ENCODE measurements around the gene CCDC178. TPM values are rescaled to one million over a fixed set of nuclear protein-coding genes. Genes with fewer than 3 reads are reported as not detected.

The CCDC178 gene
- total RNA-seq, 1 donor from 2014 or later: not detected

DNA sequence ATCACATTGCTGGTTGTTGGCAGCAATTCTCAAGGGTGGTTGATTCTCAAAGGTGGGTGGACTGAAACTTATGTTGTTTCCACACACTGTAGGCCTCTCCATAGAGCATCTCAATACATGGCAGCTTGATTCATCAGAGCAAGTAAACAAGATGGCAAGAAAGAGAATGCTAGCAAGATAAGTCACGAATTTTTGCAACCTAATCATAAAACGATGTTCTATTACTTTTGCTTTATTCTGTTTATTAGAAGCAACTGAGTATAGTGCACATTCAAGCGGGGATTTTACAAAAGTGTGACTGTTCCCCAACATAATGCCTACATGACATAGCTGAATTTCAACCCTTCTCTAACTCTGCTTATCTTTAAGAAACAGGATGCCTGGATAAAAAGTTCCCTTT is 136.2 kb downstream of the CCDC178 start:
- Histone ChIP-seq H3K27ac (ENCODE audit: low read depth, low read length) (no peak overlapping the region), H3K9me3 (ENCODE audit: control insufficient read depth in 3 of 3, low read length in 3 of 3) (no peaks in the 10 kb centered on the region), H3K9ac (ENCODE audit: low read depth in 1 of 3, low read length in 3 of 3) (no peak overlapping the region), H3K36me3 (ENCODE audit: control insufficient read depth in 3 of 3, insufficient read depth in 3 of 3, low read length in 3 of 3) (no peaks in the 10 kb centered on the region), H3K4me1 (ENCODE audit: control insufficient read depth in 3 of 3, insufficient read depth in 3 of 3, low read length in 3 of 3) (no peaks in the 10 kb centered on the region), H3K27me3 (ENCODE audit: control insufficient read depth in 3 of 3, insufficient read depth in 3 of 3, low read length in 3 of 3) (no peaks in the 10 kb centered on the region), H3K4me3 (ENCODE audit: low read length in 3 of 3) (no peak overlapping the region)

DNA sequence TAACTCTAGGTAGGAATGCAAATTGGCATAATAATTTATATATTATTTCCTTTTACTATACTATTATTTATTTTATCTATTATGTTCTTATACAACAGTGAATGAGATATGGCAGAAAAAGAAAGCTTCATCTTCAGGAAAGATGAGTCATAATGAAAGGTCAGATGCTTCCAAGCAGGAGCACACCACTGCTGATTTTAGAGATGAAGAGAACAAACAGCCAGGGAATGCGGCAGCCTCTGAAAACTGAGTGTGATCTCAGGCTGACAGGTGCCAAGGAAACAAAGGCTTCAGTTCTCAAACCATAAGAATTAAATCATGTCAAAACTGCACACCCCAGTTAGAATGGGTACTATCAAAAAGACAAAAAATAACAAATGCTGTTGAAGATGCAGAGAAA is 149.0 kb downstream of the CCDC178 start:
- Histone ChIP-seq H3K9ac (ENCODE audit: low read depth in 1 of 3, low read length in 3 of 3) (no peak overlapping the region), H3K27ac (ENCODE audit: low read depth, low read length) (no peak overlapping the region), H3K27me3 (ENCODE audit: control insufficient read depth in 3 of 3, insufficient read depth in 3 of 3, low read length in 3 of 3) (no peaks in the 10 kb centered on the region), H3K9me3 (ENCODE audit: control insufficient read depth in 3 of 3, low read length in 3 of 3) (no peaks in the 10 kb centered on the region), H3K4me1 (ENCODE audit: control insufficient read depth in 3 of 3, insufficient read depth in 3 of 3, low read length in 3 of 3) (no peaks in the 10 kb centered on the region), H3K36me3 (ENCODE audit: control insufficient read depth in 3 of 3, insufficient read depth in 3 of 3, low read length in 3 of 3) (no peaks in the 10 kb centered on the region), H3K4me3 (ENCODE audit: low read length in 3 of 3) (no peak overlapping the region)

DNA sequence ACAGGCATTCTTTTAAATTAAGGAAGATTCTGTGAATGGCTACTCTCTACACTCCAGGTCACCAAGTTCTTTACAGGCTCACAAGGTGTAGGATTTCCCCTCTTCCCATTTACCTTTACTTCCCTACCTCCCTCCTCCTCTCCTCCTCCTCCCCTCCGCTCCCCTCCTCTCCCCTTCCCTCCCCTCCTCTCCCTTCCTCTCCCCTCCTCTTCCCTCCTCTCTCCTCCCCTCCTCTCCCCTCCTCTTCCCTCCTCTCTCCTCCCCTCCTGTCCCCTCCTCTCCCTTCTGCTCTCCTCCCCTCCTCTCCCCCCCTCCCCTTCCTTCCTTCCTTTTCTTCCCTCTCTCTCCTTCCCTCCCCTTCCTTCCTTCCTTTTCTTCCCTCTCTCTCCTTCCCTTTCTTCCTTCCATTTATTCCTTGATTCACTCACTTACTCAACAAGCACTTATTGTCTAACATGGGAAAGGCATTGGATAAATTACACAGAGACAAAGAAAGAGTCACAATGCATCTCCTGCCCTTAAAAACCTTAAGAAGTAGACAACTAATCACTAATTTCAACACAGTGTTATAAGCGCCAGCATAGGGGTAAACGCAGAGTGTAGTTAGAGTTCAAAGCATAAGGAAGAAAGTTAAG is 152.3 kb downstream of the CCDC178 start:
- no peak overlapping the region for H3K27ac ChIP-seq (ENCODE audit: low read depth, low read length)
- H3K9me3 ChIP-seq (ENCODE audit: control insufficient read depth in 3 of 3, low read length in 3 of 3): no peaks in the 10 kb centered on the region
- H3K4me1 ChIP-seq (ENCODE audit: control insufficient read depth in 3 of 3, insufficient read depth in 3 of 3, low read length in 3 of 3): no peaks in the 10 kb centered on the region
- H3K9ac ChIP-seq (ENCODE audit: low read depth in 1 of 3, low read length in 3 of 3): no peak overlapping the region
- no peaks in the 10 kb centered on the region for H3K36me3 ChIP-seq (ENCODE audit: control insufficient read depth in 3 of 3, insufficient read depth in 3 of 3, low read length in 3 of 3)
- no peaks in the 10 kb centered on the region for H3K27me3 ChIP-seq (ENCODE audit: control insufficient read depth in 3 of 3, insufficient read depth in 3 of 3, low read length in 3 of 3)
- no peak overlapping the region for H3K4me3 ChIP-seq (ENCODE audit: low read length in 3 of 3)

DNA sequence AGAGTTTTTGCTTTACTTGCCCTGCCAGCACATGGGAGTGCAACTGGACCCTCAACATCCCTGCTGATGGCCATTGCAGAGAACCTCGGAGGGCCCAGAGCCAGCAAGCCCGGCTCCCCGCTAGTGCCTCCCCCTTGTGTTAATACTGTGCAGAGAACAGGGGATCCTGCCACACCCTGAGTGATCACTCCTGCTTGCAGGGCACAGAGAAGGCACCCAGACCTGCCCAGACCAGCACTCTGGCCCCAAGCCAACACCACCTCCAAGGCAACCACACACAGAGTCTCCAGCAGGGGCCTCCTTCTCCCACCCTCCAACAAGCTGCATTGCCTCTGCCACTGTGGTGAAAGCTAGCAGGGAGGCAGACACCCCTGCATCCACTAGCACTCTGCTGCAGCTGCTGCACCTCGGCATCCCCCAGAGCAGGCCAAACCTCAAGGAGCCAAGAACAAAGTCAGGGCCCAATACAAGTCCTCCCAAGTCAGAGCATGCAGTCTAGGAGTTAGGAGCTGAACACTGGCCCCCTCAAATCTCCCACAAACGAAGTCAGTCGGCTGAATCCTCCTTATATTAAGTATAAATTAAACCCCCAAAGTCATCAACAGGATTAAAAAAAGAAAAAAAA is 157.7 kb downstream of the CCDC178 start:
- H3K27ac ChIP-seq (ENCODE audit: low read depth, low read length): no peak overlapping the region
- no peaks in the 10 kb centered on the region for H3K4me1 ChIP-seq (ENCODE audit: control insufficient read depth in 3 of 3, insufficient read depth in 3 of 3, low read length in 3 of 3)

DNA sequence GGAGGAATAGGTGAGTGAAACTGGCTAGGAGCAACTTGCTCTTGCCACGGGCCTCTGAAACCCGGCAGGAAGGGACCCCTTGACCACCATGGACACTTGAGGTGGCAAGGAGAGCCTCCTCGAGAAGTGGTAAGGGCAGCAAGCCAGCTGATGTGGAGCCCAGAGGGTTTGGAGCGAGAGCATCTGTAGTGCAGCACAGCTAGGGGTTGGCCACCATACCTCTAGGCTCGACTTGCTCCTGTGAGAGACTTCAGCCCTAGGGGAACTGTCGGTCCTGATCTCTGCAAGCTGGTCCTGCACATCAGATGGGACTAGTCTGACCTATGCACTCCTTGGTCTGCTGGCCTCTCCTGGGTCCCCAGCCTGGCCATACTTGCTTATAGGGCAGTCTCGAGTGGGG is 158.4 kb downstream of the CCDC178 start:
- H3K9me3 ChIP-seq (ENCODE audit: control insufficient read depth in 3 of 3, low read length in 3 of 3): no peaks in the 10 kb centered on the region
- H3K27ac ChIP-seq (ENCODE audit: low read depth, low read length): no peak overlapping the region
- no peaks in the 10 kb centered on the region for H3K4me1 ChIP-seq (ENCODE audit: control insufficient read depth in 3 of 3, insufficient read depth in 3 of 3, low read length in 3 of 3)
- no peaks in the 10 kb centered on the region for H3K36me3 ChIP-seq (ENCODE audit: control insufficient read depth in 3 of 3, insufficient read depth in 3 of 3, low read length in 3 of 3)
- H3K9ac ChIP-seq (ENCODE audit: low read depth in 1 of 3, low read length in 3 of 3): no peak overlapping the region
- no peaks in the 10 kb centered on the region for H3K27me3 ChIP-seq (ENCODE audit: control insufficient read depth in 3 of 3, insufficient read depth in 3 of 3, low read length in 3 of 3)
- H3K4me3 ChIP-seq (ENCODE audit: low read length in 3 of 3): no peak overlapping the region

More for the DNA sequence above, 157.7 kb downstream of the CCDC178 start:
- H3K27me3 ChIP-seq (ENCODE audit: control insufficient read depth in 3 of 3, insufficient read depth in 3 of 3, low read length in 3 of 3): no peaks in the 10 kb centered on the region
- no peaks in the 10 kb centered on the region for H3K36me3 ChIP-seq (ENCODE audit: control insufficient read depth in 3 of 3, insufficient read depth in 3 of 3, low read length in 3 of 3)
- no peak overlapping the region for H3K9ac ChIP-seq (ENCODE audit: low read depth in 1 of 3, low read length in 3 of 3)
- no peak overlapping the region for H3K4me3 ChIP-seq (ENCODE audit: low read length in 3 of 3)
- H3K9me3 ChIP-seq (ENCODE audit: control insufficient read depth in 3 of 3, low read length in 3 of 3): no peaks in the 10 kb centered on the region

DNA sequence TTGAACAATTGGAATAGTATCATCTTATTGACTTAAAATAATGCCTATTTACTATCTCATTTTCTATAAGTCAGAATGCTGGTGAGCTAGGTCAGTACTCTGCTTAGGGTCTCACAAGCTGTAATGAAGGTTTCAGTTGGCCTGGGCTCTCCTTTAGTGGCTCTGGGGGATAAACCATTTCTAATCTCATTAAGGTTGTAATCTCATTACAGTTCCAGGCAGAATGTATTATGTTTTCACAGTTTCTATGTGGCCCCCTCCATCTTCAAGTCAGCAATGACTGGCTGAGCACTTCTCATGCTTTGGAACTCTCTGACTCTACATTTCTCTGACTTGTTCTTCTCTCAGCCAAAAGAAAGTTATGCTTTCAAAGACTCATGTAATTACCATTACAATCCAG is 163.1 kb downstream of the CCDC178 start:
- H3K9me3 ChIP-seq (ENCODE audit: control insufficient read depth in 3 of 3, low read length in 3 of 3): no peaks in the 10 kb centered on the region
- H3K9ac ChIP-seq (ENCODE audit: low read depth in 1 of 3, low read length in 3 of 3): no peak overlapping the region
- no peak overlapping the region for H3K27ac ChIP-seq (ENCODE audit: low read depth, low read length)
- no peaks in the 10 kb centered on the region for H3K27me3 ChIP-seq (ENCODE audit: control insufficient read depth in 3 of 3, insufficient read depth in 3 of 3, low read length in 3 of 3)
- no peaks in the 10 kb centered on the region for H3K4me1 ChIP-seq (ENCODE audit: control insufficient read depth in 3 of 3, insufficient read depth in 3 of 3, low read length in 3 of 3)
- H3K4me3 ChIP-seq (ENCODE audit: low read length in 3 of 3): no peak overlapping the region
- H3K36me3 ChIP-seq (ENCODE audit: control insufficient read depth in 3 of 3, insufficient read depth in 3 of 3, low read length in 3 of 3): no peaks in the 10 kb centered on the region

DNA sequence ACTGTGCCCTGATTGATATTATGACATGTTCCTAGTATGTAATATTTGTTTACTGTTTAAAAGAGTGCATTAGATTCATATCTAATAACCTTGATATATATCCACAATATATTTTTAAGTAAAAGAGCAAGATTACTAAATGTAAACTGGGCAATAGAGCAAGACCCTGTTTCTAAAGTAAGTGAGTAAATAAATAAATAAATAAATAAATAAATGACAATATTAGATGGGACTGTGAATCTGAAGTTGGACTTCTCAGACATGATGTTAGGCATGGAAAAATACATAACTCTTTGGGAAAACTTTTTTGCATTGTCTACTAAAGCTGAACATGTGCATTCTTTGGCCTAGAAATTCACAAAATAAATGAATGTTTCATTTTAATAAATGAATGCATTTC is 164.7 kb downstream of the CCDC178 start:
- Histone ChIP-seq H3K9ac (ENCODE audit: low read depth in 1 of 3, low read length in 3 of 3) (no peak overlapping the region), H3K36me3 (ENCODE audit: control insufficient read depth in 3 of 3, insufficient read depth in 3 of 3, low read length in 3 of 3) (no peaks in the 10 kb centered on the region), H3K27ac (ENCODE audit: low read depth, low read length) (no peak overlapping the region), H3K4me3 (ENCODE audit: low read length in 3 of 3) (no peak overlapping the region), H3K27me3 (ENCODE audit: control insufficient read depth in 3 of 3, insufficient read depth in 3 of 3, low read length in 3 of 3) (no peaks in the 10 kb centered on the region), H3K4me1 (ENCODE audit: control insufficient read depth in 3 of 3, insufficient read depth in 3 of 3, low read length in 3 of 3) (no peaks in the 10 kb centered on the region), H3K9me3 (ENCODE audit: control insufficient read depth in 3 of 3, low read length in 3 of 3) (no peaks in the 10 kb centered on the region)

DNA sequence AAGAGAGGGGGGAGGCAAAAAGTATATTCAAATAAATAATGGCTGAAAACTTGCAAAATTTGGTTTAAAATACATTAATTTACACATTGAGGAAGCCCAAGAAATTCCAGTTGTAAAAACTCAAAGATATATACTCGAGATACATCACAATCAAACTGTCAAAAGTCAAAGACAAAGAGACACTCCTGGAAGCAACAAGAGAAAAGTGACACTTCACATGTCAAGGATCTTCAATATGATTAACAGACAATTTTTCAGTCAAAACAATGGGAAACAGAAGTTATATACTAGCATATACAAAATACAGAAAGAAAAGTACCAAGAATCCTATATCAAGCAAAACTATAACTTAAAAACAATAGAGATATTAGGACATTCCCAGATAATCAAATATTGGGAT is 170.2 kb downstream of the CCDC178 start:
- Histone ChIP-seq H3K27ac (ENCODE audit: low read depth, low read length) (no peak overlapping the region), H3K4me3 (ENCODE audit: low read length in 3 of 3) (no peak overlapping the region), H3K4me1 (ENCODE audit: control insufficient read depth in 3 of 3, insufficient read depth in 3 of 3, low read length in 3 of 3) (no peaks in the 10 kb centered on the region), H3K9me3 (ENCODE audit: control insufficient read depth in 3 of 3, low read length in 3 of 3) (no peaks in the 10 kb centered on the region), H3K27me3 (ENCODE audit: control insufficient read depth in 3 of 3, insufficient read depth in 3 of 3, low read length in 3 of 3) (no peaks in the 10 kb centered on the region), H3K36me3 (ENCODE audit: control insufficient read depth in 3 of 3, insufficient read depth in 3 of 3, low read length in 3 of 3) (no peaks in the 10 kb centered on the region), H3K9ac (ENCODE audit: low read depth in 1 of 3, low read length in 3 of 3) (no peak overlapping the region)

DNA sequence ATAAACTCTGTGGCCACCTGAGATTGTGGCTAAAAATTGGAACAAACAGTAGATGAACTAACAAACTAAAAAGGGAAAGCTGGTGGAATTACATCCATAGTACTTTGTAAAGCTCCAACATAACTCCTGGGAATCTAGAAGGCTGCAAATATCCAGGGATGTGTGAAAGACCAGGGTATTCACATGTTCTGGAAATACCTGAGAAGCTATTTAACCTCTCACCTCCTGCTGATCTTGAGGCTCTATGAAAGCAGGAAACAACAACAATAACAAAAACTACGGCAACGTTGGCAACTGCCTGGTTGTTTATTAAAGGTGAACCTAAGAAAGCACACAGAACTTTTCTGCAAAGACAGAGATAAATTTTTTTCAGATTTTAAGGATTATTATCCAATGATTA is 171.3 kb downstream of the CCDC178 start:
- Histone ChIP-seq H3K4me1 (ENCODE audit: control insufficient read depth in 3 of 3, insufficient read depth in 3 of 3, low read length in 3 of 3) (no peaks in the 10 kb centered on the region), H3K4me3 (ENCODE audit: low read length in 3 of 3) (no peak overlapping the region), H3K27me3 (ENCODE audit: control insufficient read depth in 3 of 3, insufficient read depth in 3 of 3, low read length in 3 of 3) (no peaks in the 10 kb centered on the region), H3K9me3 (ENCODE audit: control insufficient read depth in 3 of 3, low read length in 3 of 3) (no peaks in the 10 kb centered on the region), H3K36me3 (ENCODE audit: control insufficient read depth in 3 of 3, insufficient read depth in 3 of 3, low read length in 3 of 3) (no peaks in the 10 kb centered on the region), H3K9ac (ENCODE audit: low read depth in 1 of 3, low read length in 3 of 3) (no peak overlapping the region), H3K27ac (ENCODE audit: low read depth, low read length) (no peak overlapping the region)

DNA sequence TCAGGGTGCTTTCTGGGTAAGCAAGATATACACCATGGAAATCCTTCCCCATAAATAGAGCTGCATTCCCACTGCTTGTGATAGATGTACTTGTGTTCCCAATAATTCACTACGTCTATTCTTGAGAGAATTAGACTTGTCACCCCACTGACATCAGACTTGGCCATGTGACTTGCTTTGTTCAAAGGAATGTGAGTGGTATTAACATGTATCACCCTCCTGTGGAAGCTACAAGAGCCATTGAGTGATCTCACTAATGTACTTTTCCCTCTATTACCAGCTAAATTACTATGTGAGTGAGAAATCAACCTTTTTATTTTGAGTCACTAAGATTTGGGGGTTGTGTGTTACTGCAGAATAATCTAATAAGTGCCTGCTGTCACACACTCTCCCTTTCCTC is 176.0 kb downstream of the CCDC178 start:
- no peaks in the 10 kb centered on the region for H3K27me3 ChIP-seq (ENCODE audit: control insufficient read depth in 3 of 3, insufficient read depth in 3 of 3, low read length in 3 of 3)
- H3K9ac ChIP-seq (ENCODE audit: low read depth in 1 of 3, low read length in 3 of 3): no peak overlapping the region
- no peaks in the 10 kb centered on the region for H3K36me3 ChIP-seq (ENCODE audit: control insufficient read depth in 3 of 3, insufficient read depth in 3 of 3, low read length in 3 of 3)
- H3K4me1 ChIP-seq (ENCODE audit: control insufficient read depth in 3 of 3, insufficient read depth in 3 of 3, low read length in 3 of 3): no peaks in the 10 kb centered on the region
- H3K4me3 ChIP-seq (ENCODE audit: low read length in 3 of 3): no peak overlapping the region
- H3K27ac ChIP-seq (ENCODE audit: low read depth, low read length): no peak overlapping the region
- no peaks in the 10 kb centered on the region for H3K9me3 ChIP-seq (ENCODE audit: control insufficient read depth in 3 of 3, low read length in 3 of 3)
